ENCODE measurements around the gene MDM2.

Gene MDM2

DNA sequence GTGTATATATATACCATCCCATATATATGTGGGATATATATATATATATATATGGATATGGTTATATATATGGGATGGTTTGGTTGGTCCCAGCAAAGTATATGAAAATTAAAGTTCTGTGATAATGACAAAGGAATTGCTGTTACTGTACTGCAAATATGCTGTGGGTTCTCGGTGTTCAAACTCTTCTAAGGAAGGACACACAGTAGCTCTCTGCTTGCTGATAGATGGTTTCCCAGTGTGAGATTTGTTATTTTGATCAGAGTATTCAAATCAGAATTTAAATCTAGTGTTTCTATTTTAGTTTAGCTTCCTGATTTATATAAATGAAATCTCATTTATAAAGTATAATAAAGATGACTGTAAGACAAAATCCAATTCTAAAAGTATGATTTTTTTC, 42.3 kb upstream of the MDM2 start:
- H3K9me3 ChIP-seq (replicated peaks; ENCODE audit: insufficient read depth, low read length) = no peaks in the 10 kb centered on the region
- H2AFZ ChIP-seq (ENCODE audit: low read length) = no peak overlapping the region
- H3K4me3 ChIP-seq (ENCODE audit: low read length) = no peak overlapping the region
- H3K4me1 ChIP-seq (ENCODE audit: low read length) = no peaks in the 10 kb centered on the region
- DNase-seq = no peak
- H3K79me2 ChIP-seq (ENCODE audit: low read length) = no peaks in the 10 kb centered on the region
- TF ChIP-seq EZH2 (optimal IDR thresholded peaks at IDR 0.05; ENCODE audit: low read depth, low read length) (no peak), EZH2phosphoT487 (IDR thresholded peaks at IDR 0.05; ENCODE audit: low read length) (no peak)
- TF ChIP-seq, protein P1, sequence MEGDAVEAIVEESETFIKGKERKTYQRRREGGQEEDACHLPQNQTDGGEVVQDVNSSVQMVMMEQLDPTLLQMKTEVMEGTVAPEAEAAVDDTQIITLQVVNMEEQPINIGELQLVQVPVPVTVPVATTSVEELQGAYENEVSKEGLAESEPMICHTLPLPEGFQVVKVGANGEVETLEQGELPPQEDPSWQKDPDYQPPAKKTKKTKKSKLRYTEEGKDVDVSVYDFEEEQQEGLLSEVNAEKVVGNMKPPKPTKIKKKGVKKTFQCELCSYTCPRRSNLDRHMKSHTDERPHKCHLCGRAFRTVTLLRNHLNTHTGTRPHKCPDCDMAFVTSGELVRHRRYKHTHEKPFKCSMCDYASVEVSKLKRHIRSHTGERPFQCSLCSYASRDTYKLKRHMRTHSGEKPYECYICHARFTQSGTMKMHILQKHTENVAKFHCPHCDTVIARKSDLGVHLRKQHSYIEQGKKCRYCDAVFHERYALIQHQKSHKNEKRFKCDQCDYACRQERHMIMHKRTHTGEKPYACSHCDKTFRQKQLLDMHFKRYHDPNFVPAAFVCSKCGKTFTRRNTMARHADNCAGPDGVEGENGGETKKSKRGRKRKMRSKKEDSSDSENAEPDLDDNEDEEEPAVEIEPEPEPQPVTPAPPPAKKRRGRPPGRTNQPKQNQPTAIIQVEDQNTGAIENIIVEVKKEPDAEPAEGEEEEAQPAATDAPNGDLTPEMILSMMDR (IDR thresholded peaks at IDR 0.05; ENCODE audit: low read length) = no peak
- H3K36me3 ChIP-seq (replicated peaks; ENCODE audit: insufficient read depth, low read length) = no peaks in the 10 kb centered on the region
- H3K27me3 ChIP-seq (replicated peaks; ENCODE audit: insufficient read depth, low read length) = no peaks in the 10 kb centered on the region
- no peak overlapping the region for H3K27ac ChIP-seq (ENCODE audit: low read length)
- H3K9ac ChIP-seq (ENCODE audit: low read length) = no peak overlapping the region
- H3K9me2 ChIP-seq (replicated peaks; ENCODE audit: insufficient read depth, low read length) = no peaks in the 10 kb centered on the region
- H4K20me1 ChIP-seq (ENCODE audit: insufficient read depth, low read length) = no peaks in the 10 kb centered on the region
- no peaks in the 10 kb centered on the region for H3F3A ChIP-seq (ENCODE audit: insufficient read depth, low read length)
- no peak overlapping the region for H3K4me2 ChIP-seq (ENCODE audit: low read depth, low read length)

DNA sequence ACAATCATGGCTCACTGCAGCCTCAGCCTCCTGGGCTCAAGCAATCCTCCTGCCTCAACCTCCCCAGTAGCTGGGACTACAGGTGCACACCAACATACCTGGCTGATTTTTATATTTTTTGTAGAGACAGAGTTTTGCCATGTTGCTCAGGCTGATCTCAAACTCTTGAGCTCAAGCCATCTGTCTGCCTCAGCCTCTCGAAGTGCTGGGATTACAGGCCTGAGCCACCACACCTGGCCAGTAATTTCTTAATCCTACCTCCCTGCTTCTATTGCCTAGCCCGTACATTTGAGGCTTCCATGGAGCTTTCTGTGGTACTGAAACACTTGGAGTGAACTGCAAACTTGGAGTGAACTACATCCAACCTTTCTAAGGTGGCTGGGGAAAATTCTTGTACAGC, 41.3 kb upstream of the MDM2 start:
- no peak overlapping the region for H3K4me2 ChIP-seq (ENCODE audit: low read depth, low read length)
- TF ChIP-seq EZH2phosphoT487 (IDR thresholded peaks at IDR 0.05; ENCODE audit: low read length) (no peak), EZH2 (optimal IDR thresholded peaks at IDR 0.05; ENCODE audit: low read depth, low read length) (no peak)
- TF ChIP-seq, protein P1 (IDR thresholded peaks at IDR 0.05; ENCODE audit: low read length) = no peak
- no peaks in the 10 kb centered on the region for H4K20me1 ChIP-seq (ENCODE audit: insufficient read depth, low read length)
- H2AFZ ChIP-seq (ENCODE audit: low read length) = no peak overlapping the region
- H3F3A ChIP-seq (ENCODE audit: insufficient read depth, low read length) = peaks cover 5% of the 10 kb centered on the region; the same call in 1 of the 2 replicates
- no peaks in the 10 kb centered on the region for H3K79me2 ChIP-seq (ENCODE audit: low read length)
- no peak overlapping the region for H3K27ac ChIP-seq (ENCODE audit: low read length)
- no peak overlapping the region for H3K9ac ChIP-seq (ENCODE audit: low read length)
- H3K4me1 ChIP-seq (ENCODE audit: low read length) = no peaks in the 10 kb centered on the region
- no peaks in the 10 kb centered on the region for H3K36me3 ChIP-seq (replicated peaks; ENCODE audit: insufficient read depth, low read length)
- no peak overlapping the region for H3K4me3 ChIP-seq (ENCODE audit: low read length)
- no peaks in the 10 kb centered on the region for H3K9me3 ChIP-seq (replicated peaks; ENCODE audit: insufficient read depth, low read length)
- no peaks in the 10 kb centered on the region for H3K9me2 ChIP-seq (replicated peaks; ENCODE audit: insufficient read depth, low read length)
- no peaks in the 10 kb centered on the region for H3K27me3 ChIP-seq (replicated peaks; ENCODE audit: insufficient read depth, low read length)
- no peak for DNase-seq

DNA sequence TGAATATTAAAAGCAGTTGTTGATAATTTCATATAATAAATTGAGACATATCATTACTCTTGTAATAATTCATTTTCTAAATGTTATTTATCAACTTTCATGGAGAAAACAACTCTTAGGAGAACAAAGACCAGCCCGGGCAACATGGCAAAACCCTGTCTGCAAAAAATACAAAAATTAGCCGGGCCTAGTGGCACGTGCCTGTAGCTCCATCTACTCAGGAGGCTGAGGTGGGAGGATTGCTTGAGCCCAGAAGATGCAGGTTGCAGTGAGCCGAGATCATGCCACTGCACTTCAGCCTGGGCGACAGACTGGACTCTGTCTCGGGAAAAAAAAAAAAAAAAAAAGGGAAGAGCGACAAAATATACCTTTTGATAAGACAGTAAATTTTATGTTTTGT, 40.8 kb upstream of the MDM2 start:
- peaks cover 2% of the 10 kb centered on the region; the same call in 1 of the 2 replicates for H3K4me1 ChIP-seq (ENCODE audit: low read length)
- no peaks in the 10 kb centered on the region for H3K27me3 ChIP-seq (replicated peaks; ENCODE audit: insufficient read depth, low read length)
- H3K36me3 ChIP-seq (replicated peaks; ENCODE audit: insufficient read depth, low read length) = no peaks in the 10 kb centered on the region
- no peak overlapping the region for H3K27ac ChIP-seq (ENCODE audit: low read length)
- no peak overlapping the region for H3K4me2 ChIP-seq (ENCODE audit: low read depth, low read length)
- H3K9me3 ChIP-seq (replicated peaks; ENCODE audit: insufficient read depth, low read length) = no peaks in the 10 kb centered on the region
- TF ChIP-seq EZH2phosphoT487 (IDR thresholded peaks at IDR 0.05; ENCODE audit: low read length) = no peak
- no peak for TF ChIP-seq EZH2 (optimal IDR thresholded peaks at IDR 0.05; ENCODE audit: low read depth, low read length)
- TF ChIP-seq, protein P1 (IDR thresholded peaks at IDR 0.05; ENCODE audit: low read length) = no peak
- H3K9ac ChIP-seq (ENCODE audit: low read length) = no peak overlapping the region
- H3K4me3 ChIP-seq (ENCODE audit: low read length) = no peak overlapping the region
- no peaks in the 10 kb centered on the region for H4K20me1 ChIP-seq (ENCODE audit: insufficient read depth, low read length)
- H2AFZ ChIP-seq (ENCODE audit: low read length) = no peak overlapping the region
- no peaks in the 10 kb centered on the region for H3K9me2 ChIP-seq (replicated peaks; ENCODE audit: insufficient read depth, low read length)
- no peaks in the 10 kb centered on the region for H3K79me2 ChIP-seq (ENCODE audit: low read length)
- no peak for DNase-seq
- H3F3A ChIP-seq (ENCODE audit: insufficient read depth, low read length) = peaks cover 7% of the 10 kb centered on the region
